ENCODE results near the gene SMOC2.

DNA sequence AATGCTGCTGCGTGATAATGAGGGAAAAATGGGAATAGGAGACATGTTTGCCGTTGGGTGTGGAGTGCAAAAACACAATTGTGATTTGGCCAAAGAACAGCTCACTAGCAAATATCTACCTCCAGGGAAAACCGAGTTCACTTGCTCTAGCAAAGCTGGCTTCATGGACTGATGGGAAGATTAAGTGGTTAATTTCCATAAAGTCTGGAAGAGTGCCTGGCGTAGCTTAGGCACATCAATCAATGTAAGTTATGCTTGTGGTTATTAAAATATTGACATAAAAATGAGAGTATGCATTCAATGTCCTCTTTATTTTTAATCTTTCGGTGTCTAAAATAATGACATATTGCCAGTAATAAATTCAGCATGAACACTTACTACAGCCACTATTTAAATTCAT is 267.5 kb downstream of the SMOC2 start:
- TF ChIP-seq FOXM1 (IDR thresholded peaks at IDR 0.05; ENCODE audit: borderline replicate concordance, low read depth) (no peak), TAF1 (IDR thresholded peaks at IDR 0.05; ENCODE audit: low read depth) (no peak), YY1 (IDR thresholded peaks at IDR 0.05; ENCODE audit: low read depth) (no peak), RAD21 (IDR thresholded peaks at IDR 0.05; ENCODE audit: low read depth) (no peak), TCF12 (IDR thresholded peaks at IDR 0.05; ENCODE audit: low read depth) (no peak), EP300 (IDR thresholded peaks at IDR 0.05; ENCODE audit: borderline replicate concordance) (no peak), CREB1 (IDR thresholded peaks at IDR 0.05; ENCODE audit: low read depth) (no peak), CEBPB (IDR thresholded peaks at IDR 0.05) (no peak)
- TF ChIP-seq, protein P1, sequence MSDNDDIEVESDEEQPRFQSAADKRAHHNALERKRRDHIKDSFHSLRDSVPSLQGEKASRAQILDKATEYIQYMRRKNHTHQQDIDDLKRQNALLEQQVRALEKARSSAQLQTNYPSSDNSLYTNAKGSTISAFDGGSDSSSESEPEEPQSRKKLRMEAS (IDR thresholded peaks at IDR 0.05), result no peak
- TF ChIP-seq, protein P2, sequence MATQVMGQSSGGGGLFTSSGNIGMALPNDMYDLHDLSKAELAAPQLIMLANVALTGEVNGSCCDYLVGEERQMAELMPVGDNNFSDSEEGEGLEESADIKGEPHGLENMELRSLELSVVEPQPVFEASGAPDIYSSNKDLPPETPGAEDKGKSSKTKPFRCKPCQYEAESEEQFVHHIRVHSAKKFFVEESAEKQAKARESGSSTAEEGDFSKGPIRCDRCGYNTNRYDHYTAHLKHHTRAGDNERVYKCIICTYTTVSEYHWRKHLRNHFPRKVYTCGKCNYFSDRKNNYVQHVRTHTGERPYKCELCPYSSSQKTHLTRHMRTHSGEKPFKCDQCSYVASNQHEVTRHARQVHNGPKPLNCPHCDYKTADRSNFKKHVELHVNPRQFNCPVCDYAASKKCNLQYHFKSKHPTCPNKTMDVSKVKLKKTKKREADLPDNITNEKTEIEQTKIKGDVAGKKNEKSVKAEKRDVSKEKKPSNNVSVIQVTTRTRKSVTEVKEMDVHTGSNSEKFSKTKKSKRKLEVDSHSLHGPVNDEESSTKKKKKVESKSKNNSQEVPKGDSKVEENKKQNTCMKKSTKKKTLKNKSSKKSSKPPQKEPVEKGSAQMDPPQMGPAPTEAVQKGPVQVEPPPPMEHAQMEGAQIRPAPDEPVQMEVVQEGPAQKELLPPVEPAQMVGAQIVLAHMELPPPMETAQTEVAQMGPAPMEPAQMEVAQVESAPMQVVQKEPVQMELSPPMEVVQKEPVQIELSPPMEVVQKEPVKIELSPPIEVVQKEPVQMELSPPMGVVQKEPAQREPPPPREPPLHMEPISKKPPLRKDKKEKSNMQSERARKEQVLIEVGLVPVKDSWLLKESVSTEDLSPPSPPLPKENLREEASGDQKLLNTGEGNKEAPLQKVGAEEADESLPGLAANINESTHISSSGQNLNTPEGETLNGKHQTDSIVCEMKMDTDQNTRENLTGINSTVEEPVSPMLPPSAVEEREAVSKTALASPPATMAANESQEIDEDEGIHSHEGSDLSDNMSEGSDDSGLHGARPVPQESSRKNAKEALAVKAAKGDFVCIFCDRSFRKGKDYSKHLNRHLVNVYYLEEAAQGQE (IDR thresholded peaks at IDR 0.05; ENCODE audit: low read depth), result no peak
- TF ChIP-seq, protein P3, sequence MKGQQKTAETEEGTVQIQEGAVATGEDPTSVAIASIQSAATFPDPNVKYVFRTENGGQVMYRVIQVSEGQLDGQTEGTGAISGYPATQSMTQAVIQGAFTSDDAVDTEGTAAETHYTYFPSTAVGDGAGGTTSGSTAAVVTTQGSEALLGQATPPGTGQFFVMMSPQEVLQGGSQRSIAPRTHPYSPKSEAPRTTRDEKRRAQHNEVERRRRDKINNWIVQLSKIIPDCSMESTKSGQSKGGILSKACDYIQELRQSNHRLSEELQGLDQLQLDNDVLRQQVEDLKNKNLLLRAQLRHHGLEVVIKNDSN (IDR thresholded peaks at IDR 0.05), result no peak
